Activated CD4-positive, alpha-beta T cell treated with anti-CD3 and anti-CD28 coated beads, Interleukin-2, Interleukin-6, amounts not matched to agents 100 ng/mL and 50 ng/mL, durations not matched to agents 16 hours and 8 hours (primary cell): ENCODE measurements around the gene EHD3.

Source experiments
- DNase-seq: peaks from one replicate; pipeline ENCODE4 v3.0.0-alpha.2; 2020

EHD3 gene

GRCh38 chr2:31233741-31234682 lies at the start of gene EHD3:
Gene EHD3, plus strand, starts transcription at chr2:31234152. Its CDS starts 470 bp downstream, at chr2:31234622.
- peak; percentile 90 for DNase-seq

- no peak for DNase-seq
These were observed 46.8 kb upstream of the EHD3 start for GRCh38 chr2:31187166-31187565.

GRCh38 chr2:31188131-31188530 lies 45.8 kb upstream of the EHD3 start:
- no peak for DNase-seq

GRCh38 chr2:31189141-31189540 lies 44.8 kb upstream of the EHD3 start:
- DNase-seq = no peak

- no peak for DNase-seq
These were observed 43.8 kb upstream of the EHD3 start for GRCh38 chr2:31190188-31190587.

- no peak for DNase-seq
These were observed 42.0 kb upstream of the EHD3 start for GRCh38 chr2:31191931-31192330.

- no peak for DNase-seq
These were observed 41.6 kb upstream of the EHD3 start for GRCh38 chr2:31192396-31192795.

GRCh38 chr2:31192851-31193392 lies 41.0 kb upstream of the EHD3 start:
- DNase-seq = no peak

GRCh38 chr2:31193806-31194205 lies 40.1 kb upstream of the EHD3 start:
- no peak for DNase-seq

- DNase-seq = no peak
These were observed 37.3 kb upstream of the EHD3 start for GRCh38 chr2:31196622-31197021.

GRCh38 chr2:31197166-31197565 lies 36.8 kb upstream of the EHD3 start:
- no peak for DNase-seq

- no peak for DNase-seq
These were observed 36.3 kb upstream of the EHD3 start for GRCh38 chr2:31197669-31198068.

- no peak for DNase-seq
These were observed 34.7 kb upstream of the EHD3 start for GRCh38 chr2:31199206-31199605.

GRCh38 chr2:31200972-31201371 lies 33.0 kb upstream of the EHD3 start:
- DNase-seq = no peak

GRCh38 chr2:31202041-31202440 lies 31.9 kb upstream of the EHD3 start:
- no peak for DNase-seq

- no peak for DNase-seq
These were observed 31.1 kb upstream of the EHD3 start for GRCh38 chr2:31202833-31203232.

- no peak for DNase-seq
These were observed 30.0 kb upstream of the EHD3 start for GRCh38 chr2:31203916-31204315.

- DNase-seq = no peak
These were observed 29.2 kb upstream of the EHD3 start for GRCh38 chr2:31204783-31205182.

- no peak for DNase-seq
These were observed 28.8 kb upstream of the EHD3 start for GRCh38 chr2:31205186-31205585.

- DNase-seq = no peak
These were observed 28.3 kb upstream of the EHD3 start for GRCh38 chr2:31205613-31206012.

- no peak for DNase-seq
These were observed 26.2 kb upstream of the EHD3 start for GRCh38 chr2:31207790-31208189.

GRCh38 chr2:31208240-31208639 lies 25.7 kb upstream of the EHD3 start:
- DNase-seq = no peak

GRCh38 chr2:31212659-31213600 lies 21.0 kb upstream of the EHD3 start:
- DNase-seq = no peak
